Astrocyte (in vitro differentiated cells and primary cell): ENCODE measurements around the gene ERVH48-1.

ENCODE experiments used
- CTCF ChIP-seq: IDR thresholded peaks from 2 replicates; pipeline ENCODE4 v1.5.1; 2011; ENCODE audit warnings: low read depth, mild to moderate bottlenecking, inconsistent platforms, low read length, moderate library complexity; ENCODE audit not compliant: insufficient read depth
- EZH2 ChIP-seq: IDR thresholded peaks from 2 replicates; pipeline ENCODE4 v1.6.1; 2012; ENCODE audit warnings: mild to moderate bottlenecking, low read length, inconsistent platforms; ENCODE audit not compliant: insufficient read depth

GRCh38 chr21:42906233-42906632 is 19.2 kb downstream of the ERVH48-1 start:
- TF ChIP-seq CTCF, result no peak
- no peak for TF ChIP-seq EZH2
